ENCODE data around the gene MAB21L3. TPM values are rescaled to one million over a fixed set of nuclear protein-coding genes. Genes with fewer than 3 reads are reported as not detected.
A peak's percentile ranks its signal among the peaks of the same experiment; 100 is the strongest.

Gene MAB21L3
- total and polyA plus RNA-seq, 2 of the 13 experiments (the other 11 are each of a cell fraction or from before 2014, with no cell fraction given), result 0.55 to 4.1 TPM

DNA sequence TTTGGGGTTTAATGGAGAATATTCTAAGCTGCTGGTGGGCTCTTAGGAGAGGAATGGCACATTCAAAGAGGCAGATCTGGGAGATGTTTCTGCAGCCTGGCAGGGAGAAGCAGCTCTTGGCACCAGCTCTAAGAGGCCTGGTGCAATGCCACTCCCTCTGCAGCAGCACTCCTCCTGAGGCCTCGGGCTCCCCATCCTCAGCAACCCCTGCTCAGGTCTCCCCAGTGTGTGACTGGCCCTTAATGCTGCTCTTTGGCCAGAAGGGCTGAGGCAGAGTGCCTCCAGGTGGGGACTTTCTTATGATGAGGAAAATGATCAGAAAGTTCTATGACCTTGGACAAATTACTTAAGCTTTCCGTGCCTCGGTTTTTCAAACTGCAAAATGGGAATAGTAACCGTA, 55.5 kb downstream of the MAB21L3 start:
- no peak for FAIRE-seq

DNA sequence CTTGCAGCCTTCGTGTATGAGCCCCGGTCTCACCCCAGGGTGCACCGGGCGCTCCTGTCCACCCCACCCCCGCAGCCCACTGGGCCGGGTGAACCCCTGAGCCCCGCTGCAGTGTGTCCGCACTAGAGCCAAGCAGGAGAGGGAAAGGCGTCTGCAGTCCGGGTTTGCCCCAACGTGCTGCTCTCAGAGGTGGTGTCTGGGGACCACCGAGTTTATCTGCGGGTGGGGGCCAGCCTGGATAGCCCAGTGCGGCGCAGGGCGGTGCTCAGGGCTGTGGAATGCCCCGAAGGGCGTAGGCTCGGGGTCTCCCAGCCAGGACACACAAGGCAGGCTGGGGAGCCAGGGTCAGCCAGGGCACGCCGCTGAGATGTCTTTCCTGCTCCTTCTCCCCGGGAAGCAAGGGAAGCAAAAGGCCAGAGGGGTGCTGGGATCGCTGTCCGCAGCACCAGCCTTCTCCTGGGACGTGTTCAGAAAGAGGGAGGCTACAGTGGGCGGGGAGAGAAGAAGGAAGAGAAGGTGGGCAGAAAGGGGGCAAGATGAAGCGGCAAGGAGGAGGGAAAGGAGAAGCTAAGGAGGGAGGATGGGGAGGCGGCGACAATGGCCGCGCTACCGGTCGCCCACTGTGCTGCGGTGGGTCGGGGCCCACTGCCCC, 56.6 kb downstream of the MAB21L3 start:
- in situ Hi-C loops (cut with HindIII; ENCODE audit: extremely low pct_ligation_motif_present, low pct_unique_long_range_greater_than_20kb), result loop anchor here (25.0 kb wide), 1 partner anchor 95 kb away; no protein-coding TSS in a partner anchor
- ATAC-seq (no peak), FAIRE-seq (no peak), DNase-seq (ENCODE audit: low spot score) (no peak)
- no peaks in the 10 kb centered on the region for H4K20me1 ChIP-seq (ENCODE audit: insufficient read depth, low read length)
- intact Hi-C loops (cut with micrococcal nuclease; ENCODE audit: unreplicated experiment), result no loop called here
- no peaks in the 10 kb centered on the region for H3K9me3 ChIP-seq (ENCODE audit: low read length)
- no peaks in the 10 kb centered on the region for H3K79me2 ChIP-seq (ENCODE audit: insufficient read depth, low read length)
- WGBS (ENCODE audit: low lambda C conversion rate), result 84% methylated on average over 31 of the region's 35 CpGs
- BruUV-seq (replicated peaks), result no TSS peak
- no peak overlapping the region for H2AFZ ChIP-seq (ENCODE audit: low read length)
- no peak overlapping the region for H3K9ac ChIP-seq (ENCODE audit: insufficient read depth, low read depth, low read length)
- POLR2A ChIA-PET, result no interaction called here
- CTCF ChIA-PET (ENCODE audit: low intra/inter-chr PET ratio, low total read pairs), result no interaction called here
- TF ChIP-seq FOSL1 (CRISPR knock-in tag; IDR thresholded peaks at IDR 0.05; ENCODE audit: borderline replicate concordance), result no peak
- TF ChIP-seq RFX3 (CRISPR knock-in tag; IDR thresholded peaks at IDR 0.05), result no peak
- TF ChIP-seq, protein P1, sequence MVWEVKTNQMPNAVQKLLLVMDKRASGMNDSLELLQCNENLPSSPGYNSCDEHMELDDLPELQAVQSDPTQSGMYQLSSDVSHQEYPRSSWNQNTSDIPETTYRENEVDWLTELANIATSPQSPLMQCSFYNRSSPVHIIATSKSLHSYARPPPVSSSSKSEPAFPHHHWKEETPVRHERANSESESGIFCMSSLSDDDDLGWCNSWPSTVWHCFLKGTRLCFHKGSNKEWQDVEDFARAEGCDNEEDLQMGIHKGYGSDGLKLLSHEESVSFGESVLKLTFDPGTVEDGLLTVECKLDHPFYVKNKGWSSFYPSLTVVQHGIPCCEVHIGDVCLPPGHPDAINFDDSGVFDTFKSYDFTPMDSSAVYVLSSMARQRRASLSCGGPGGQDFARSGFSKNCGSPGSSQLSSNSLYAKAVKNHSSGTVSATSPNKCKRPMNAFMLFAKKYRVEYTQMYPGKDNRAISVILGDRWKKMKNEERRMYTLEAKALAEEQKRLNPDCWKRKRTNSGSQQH (CRISPR knock-in tag; IDR thresholded peaks at IDR 0.05; ENCODE audit: low read depth), result no peak
- no peak for TF ChIP-seq IKZF1 (IDR thresholded peaks at IDR 0.05)
- no peak for TF ChIP-seq ZNF768 (CRISPR knock-in tag; IDR thresholded peaks at IDR 0.05)
- TF ChIP-seq, protein P2, sequence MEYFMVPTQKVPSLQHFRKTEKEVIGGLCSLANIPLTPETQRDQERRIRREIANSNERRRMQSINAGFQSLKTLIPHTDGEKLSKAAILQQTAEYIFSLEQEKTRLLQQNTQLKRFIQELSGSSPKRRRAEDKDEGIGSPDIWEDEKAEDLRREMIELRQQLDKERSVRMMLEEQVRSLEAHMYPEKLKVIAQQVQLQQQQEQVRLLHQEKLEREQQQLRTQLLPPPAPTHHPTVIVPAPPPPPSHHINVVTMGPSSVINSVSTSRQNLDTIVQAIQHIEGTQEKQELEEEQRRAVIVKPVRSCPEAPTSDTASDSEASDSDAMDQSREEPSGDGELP (IDR thresholded peaks at IDR 0.05; ENCODE audit: borderline replicate concordance, low read depth), result no peak
- no peak overlapping the region for H3K4me2 ChIP-seq (ENCODE audit: low read depth, low read length)
- no peaks in the 10 kb centered on the region; a peak in 1 of 5 replicates for H3K27me3 ChIP-seq (ENCODE audit: control insufficient read depth in 1 of 2, insufficient read depth in 2 of 2, low read length in 2 of 2)
- H3K4me1 ChIP-seq (ENCODE audit: insufficient read depth, low read length), result peaks cover 82% of the 10 kb centered on the region
- H3K36me3 ChIP-seq (replicated peaks in 1 of 2; ENCODE audit: control insufficient read depth in 1 of 2, insufficient read depth in 2 of 2, low read length in 2 of 2), result no peaks in the 10 kb centered on the region
- no peak overlapping the region for H3K27ac ChIP-seq (ENCODE audit: extremely low read length, insufficient read depth, low read length)
- H3K4me3 ChIP-seq (replicated peaks in 1 of 3; ENCODE audit: insufficient read depth in 1 of 3, low read depth in 2 of 3, low read length in 3 of 3), result no peak overlapping the region

More for the DNA sequence above, 55.5 kb downstream of the MAB21L3 start:
- Histone ChIP-seq H3K27me3 (ENCODE audit: control insufficient read depth in 1 of 2, insufficient read depth in 2 of 2, low read length in 2 of 2) (no peaks in the 10 kb centered on the region; a peak in 1 of 5 replicates), H3K4me2 (ENCODE audit: low read depth, low read length) (no peak overlapping the region), H3K4me3 (replicated peaks in 1 of 3; ENCODE audit: insufficient read depth in 1 of 3, low read depth in 2 of 3, low read length in 3 of 3) (no peak overlapping the region), H3K4me1 (ENCODE audit: insufficient read depth, low read length) (peaks cover 71% of the 10 kb centered on the region), H3K9me3 (ENCODE audit: low read length) (no peaks in the 10 kb centered on the region), H3K27ac (ENCODE audit: extremely low read length, insufficient read depth, low read length) (no peak overlapping the region), H2AFZ (ENCODE audit: low read length) (no peak overlapping the region), H3K9ac (ENCODE audit: insufficient read depth, low read depth, low read length) (no peak overlapping the region), H3K36me3 (replicated peaks in 1 of 2; ENCODE audit: control insufficient read depth in 1 of 2, insufficient read depth in 2 of 2, low read length in 2 of 2) (no peaks in the 10 kb centered on the region), H4K20me1 (ENCODE audit: insufficient read depth, low read length) (no peaks in the 10 kb centered on the region), H3K79me2 (ENCODE audit: insufficient read depth, low read length) (no peaks in the 10 kb centered on the region)
- DNase-seq (ENCODE audit: low spot score) (no peak), ATAC-seq (no peak)
- intact Hi-C loops (cut with micrococcal nuclease; ENCODE audit: unreplicated experiment), result no loop called here
- no TSS peak for BruUV-seq (replicated peaks)
- CTCF ChIA-PET (ENCODE audit: low intra/inter-chr PET ratio, low total read pairs), result no interaction called here
- 73% methylated on average over 4 of the region's 4 CpGs for WGBS (ENCODE audit: low lambda C conversion rate)
- in situ Hi-C loops (cut with HindIII; ENCODE audit: extremely low pct_ligation_motif_present, low pct_unique_long_range_greater_than_20kb), result loop anchor here (25.0 kb wide), 1 partner anchor 96 kb away; no protein-coding TSS in a partner anchor
- POLR2A ChIA-PET, result no interaction called here
- TF ChIP-seq, protein P3, sequence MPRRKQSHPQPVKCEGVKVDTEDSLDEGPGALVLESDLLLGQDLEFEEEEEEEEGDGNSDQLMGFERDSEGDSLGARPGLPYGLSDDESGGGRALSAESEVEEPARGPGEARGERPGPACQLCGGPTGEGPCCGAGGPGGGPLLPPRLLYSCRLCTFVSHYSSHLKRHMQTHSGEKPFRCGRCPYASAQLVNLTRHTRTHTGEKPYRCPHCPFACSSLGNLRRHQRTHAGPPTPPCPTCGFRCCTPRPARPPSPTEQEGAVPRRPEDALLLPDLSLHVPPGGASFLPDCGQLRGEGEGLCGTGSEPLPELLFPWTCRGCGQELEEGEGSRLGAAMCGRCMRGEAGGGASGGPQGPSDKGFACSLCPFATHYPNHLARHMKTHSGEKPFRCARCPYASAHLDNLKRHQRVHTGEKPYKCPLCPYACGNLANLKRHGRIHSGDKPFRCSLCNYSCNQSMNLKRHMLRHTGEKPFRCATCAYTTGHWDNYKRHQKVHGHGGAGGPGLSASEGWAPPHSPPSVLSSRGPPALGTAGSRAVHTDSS (CRISPR knock-in tag; conservative IDR thresholded peaks at IDR 0.05), result no peak
- peak; percentile 70 for TF ChIP-seq ZNF629 (CRISPR knock-in tag; conservative IDR thresholded peaks at IDR 0.05)
- no peak for TF ChIP-seq HMGA1 (CRISPR knock-in tag; conservative IDR thresholded peaks at IDR 0.05)
